ENCODE data around the gene MFAP4.

Gene MFAP4

GRCh38 chr17:19347323-19348080 lies 39.5 kb downstream of the MFAP4 start:
- no peak for TF ChIP-seq CTCF (IDR thresholded peaks at IDR 0.05; ENCODE audit: low read depth, low read length)
- H3K4me3 ChIP-seq (ENCODE audit: low read depth, low read length) = no peak overlapping the region

GRCh38 chr17:19346351-19347255 lies 40.4 kb downstream of the MFAP4 start:
- no peak overlapping the region for H3K4me3 ChIP-seq (ENCODE audit: low read depth, low read length)
- no peak for TF ChIP-seq CTCF (IDR thresholded peaks at IDR 0.05; ENCODE audit: low read depth, low read length)

- no peak for TF ChIP-seq CTCF (IDR thresholded peaks at IDR 0.05; ENCODE audit: low read depth, low read length)
- H3K4me3 ChIP-seq (ENCODE audit: low read depth, low read length) = no peak overlapping the region
These were observed 41.3 kb downstream of the MFAP4 start for GRCh38 chr17:19345486-19346350.

GRCh38 chr17:19345067-19345460 lies 41.9 kb downstream of the MFAP4 start:
- no peak for TF ChIP-seq CTCF (IDR thresholded peaks at IDR 0.05; ENCODE audit: low read depth, low read length)
- H3K4me3 ChIP-seq (ENCODE audit: low read depth, low read length) = no peak overlapping the region

GRCh38 chr17:19344311-19345066 lies 42.5 kb downstream of the MFAP4 start:
- H3K4me3 ChIP-seq (ENCODE audit: low read depth, low read length) = no peak overlapping the region
- TF ChIP-seq CTCF (IDR thresholded peaks at IDR 0.05; ENCODE audit: low read depth, low read length) = no peak

GRCh38 chr17:19343671-19344151 lies 43.3 kb downstream of the MFAP4 start:
- H3K4me3 ChIP-seq (ENCODE audit: low read depth, low read length) = no peak overlapping the region
- no peak for TF ChIP-seq CTCF (IDR thresholded peaks at IDR 0.05; ENCODE audit: low read depth, low read length)
